G401.6 (cell line): ENCODE results near the gene XNDC1N.
"Not testable (repeated sequence)": the region's sequence is repeated elsewhere in the genome, so short reads cannot be mapped to it uniquely, and the experiment has no call there.

ENCODE experiments used
- FAIRE-seq: peaks from 2 replicates; lab custom pipeline; 2012; peaks lifted over from hg19 to GRCh38; lab: Jason Lieb, UNC

The XNDC1N gene

DNA sequence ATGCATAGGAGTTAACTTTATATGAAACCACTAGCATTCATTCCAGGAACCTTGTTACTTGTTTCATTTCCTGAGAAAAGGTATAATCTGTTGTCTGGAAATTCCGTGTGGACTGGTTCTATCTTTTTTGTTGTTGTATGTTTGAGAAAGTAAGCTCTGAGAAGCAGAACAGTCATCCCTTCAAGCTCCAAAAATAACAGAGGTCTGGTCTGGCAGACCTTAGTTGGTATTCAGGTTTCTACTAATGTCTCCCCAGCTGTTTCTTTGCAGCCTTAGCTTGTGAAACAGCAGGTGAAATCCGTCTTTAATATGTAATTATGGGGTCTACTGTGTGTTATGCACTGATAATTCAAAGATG, 2.8 kb upstream of the XNDC1N start:
- no peak for FAIRE-seq

DNA sequence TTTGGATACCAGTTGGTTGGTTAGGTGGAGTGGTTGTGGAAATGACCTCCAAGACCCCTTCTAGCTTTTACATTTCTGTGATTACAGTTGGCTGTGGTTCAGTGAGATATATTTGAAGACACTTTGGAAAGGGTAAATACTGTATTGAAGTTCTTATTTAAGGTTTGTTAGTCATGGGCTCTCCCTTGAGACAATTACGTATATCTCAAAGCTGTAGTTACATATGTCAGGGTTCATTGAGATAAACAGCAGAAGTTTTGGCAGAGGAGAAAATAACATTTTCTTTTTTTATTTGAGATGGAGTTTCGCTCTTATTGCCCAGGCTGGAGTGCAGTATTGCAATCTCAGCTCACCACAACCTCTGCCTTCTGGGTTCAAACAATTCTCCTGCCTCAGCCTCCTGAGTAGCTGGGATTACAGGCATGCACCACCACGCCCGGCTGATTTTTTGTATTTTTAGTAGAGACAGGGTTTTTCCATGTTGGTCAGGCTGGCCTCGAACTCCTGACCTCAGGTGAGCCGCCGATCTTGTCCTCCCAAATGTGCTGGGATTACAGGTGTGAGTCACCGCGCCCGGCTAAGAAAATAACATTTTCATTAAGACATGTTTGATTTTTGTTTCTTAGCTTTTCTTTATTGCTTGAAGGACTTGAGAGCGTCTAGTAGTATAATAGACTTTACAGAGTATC, 2.3 kb upstream of the XNDC1N start:
- no peak for FAIRE-seq

DNA sequence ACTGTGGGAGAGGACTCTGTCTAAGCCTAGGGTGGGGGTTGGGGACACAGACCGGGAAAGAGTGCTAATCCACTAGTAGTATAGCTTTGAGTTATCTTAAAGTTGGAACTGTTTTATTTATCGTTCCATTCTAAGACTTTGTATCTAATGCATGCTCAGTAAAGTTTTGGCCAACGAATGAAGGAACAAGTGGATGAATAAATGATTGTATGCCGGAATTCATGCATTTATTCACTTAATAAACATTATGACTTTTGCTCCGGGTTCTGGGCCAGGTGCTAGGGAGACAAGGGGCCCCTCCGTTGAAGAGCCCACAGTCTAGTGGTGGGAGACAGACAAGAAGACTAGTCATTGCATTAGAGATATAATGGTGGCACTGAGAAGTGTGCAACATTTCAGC, 1.1 kb upstream of the XNDC1N start:
- FAIRE-seq: no peak

DNA sequence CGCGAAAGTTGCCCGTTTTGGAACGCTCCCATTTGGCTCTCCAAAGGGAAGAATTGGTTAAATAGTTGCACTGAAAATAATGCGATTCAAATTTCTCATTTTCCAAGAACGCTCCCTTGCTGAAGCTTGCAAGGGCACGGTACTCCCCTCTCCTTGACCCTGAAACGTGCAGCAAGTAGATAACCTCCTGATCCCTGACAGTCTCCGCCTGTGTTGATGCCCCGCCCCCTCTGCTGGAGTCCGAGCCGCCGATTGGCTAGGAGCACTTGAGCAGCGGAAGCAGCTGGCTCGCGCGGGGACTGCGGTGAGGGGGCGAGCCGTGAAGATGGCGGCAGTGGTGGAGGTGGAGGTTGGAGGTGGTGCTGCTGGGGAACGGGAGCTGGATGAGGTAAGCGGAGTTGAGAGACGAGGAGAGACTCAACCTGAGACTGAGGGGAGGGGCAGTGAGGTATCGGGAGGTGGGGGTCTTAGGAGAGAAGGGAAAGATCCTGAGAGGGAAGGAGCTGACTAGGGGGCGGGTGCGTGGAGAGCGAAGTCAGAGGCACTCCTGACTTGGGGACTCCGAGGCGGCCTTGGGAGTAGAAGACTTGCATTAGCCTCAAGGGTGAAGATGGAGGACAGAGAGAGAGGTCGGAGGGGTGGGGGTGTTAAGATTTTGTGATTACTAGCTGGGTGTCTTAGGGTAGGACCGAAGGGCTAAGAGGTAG, 496 bp upstream of the XNDC1N start, which contains the start of gene RNF121:
Gene RNF121, plus strand, starts transcription at position 310 of the 707 bp plus-strand sequence. Its CDS starts 16 bp downstream, at position 326.
- FAIRE-seq: peak; percentile 54

DNA sequence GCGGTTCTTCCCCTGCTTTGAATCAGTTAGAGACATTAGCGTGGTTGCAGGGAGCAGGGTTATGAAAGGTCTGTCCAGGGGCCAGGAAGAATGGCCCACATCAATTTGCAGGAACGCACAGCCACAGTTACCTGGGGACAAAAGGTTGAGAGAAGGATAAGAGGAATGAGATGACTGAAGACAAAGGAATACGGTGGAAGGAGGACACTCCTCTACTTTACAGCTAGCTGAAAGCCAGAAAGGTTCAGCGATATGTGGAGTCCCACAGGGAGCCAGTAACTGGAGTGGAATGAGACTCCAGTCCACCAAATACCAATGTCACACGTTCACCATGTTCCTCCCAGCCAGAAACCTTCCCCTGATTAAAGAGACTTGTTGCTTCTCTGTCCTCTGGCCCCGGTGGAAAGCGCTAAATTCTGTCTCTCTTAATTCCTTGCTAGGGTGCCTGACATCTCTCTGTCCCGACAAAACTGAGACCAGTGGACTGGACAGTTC, 10.7 kb downstream of the XNDC1N start:
- FAIRE-seq: no peak

DNA sequence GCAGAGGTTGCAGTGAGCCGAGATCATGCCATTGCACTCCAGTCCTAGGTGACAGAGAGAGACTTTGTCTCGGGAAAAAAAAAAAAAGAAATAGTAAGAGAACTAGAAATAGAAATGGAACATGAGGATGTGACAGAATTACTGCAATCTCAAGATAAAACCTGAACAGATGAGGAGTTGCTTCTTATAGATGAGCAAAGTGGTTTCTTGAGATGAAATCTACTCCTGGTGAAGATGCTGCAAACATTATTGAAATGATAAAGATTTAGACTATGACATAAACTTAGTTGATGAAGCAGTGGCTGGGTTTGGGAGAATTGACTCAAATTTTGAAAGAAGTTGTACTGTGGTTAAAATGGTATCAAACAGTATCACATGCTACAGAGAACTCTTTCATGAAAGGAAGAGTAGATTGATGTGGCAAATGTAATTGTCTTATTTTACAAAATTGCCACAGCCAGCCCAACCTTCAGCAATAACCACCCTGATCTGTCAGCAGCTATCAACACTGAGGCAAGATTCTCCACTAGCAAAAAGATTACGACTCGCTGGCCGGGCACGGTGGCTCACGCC, 13.7 kb downstream of the XNDC1N start:
- FAIRE-seq: no peak

DNA sequence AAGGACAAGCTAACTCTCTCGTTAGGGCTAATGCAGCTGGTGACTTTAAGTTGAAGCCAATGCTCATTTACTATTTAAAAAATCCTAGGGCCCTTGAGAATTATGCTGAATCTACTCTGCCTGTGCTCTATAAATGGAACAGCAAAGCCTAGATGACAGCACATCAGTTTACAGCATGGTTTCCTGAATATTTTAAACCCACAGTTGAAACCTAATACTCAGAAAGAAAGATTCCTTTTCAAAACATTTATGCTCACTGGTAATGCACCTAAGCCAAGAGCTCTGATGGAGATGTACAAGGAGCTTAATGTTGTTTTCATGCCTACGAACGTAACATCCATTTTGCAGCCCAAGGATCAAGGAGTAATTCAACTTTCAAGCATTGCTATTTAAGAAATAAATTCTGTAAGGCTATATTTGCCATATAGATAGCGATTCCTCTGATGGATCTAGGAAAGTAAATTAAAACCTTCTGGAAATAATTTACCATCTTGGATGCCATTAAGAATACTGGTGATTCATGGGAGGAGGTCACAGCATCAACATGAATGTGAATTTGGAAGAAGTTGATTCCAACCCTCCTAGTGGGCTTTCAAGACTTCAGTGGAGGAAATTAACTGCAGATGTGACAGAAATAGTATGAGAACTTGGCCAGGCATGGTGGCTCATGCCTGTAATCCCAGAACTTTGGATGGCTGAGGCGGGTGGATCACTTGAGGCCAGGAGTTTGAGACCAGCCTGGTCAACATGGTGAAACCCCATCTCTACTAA, 14.5 kb downstream of the XNDC1N start:
- no peak for FAIRE-seq

DNA sequence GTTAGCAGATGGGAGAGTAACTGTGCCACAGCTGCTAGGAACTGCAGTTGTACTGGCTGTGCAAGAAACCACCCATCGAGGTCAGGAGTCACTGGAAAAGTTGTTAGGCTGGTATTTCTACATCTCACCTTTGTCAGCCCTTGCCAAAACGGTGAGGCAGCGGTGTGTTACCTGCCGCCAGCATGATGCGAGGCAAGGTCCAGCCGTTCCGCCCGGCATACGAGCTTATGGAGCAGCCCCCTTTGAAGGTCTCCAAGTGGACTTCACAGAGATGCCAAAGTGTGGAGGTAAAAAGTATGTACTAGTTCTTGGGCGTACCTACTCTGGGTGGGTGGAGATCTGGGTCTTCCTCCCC, 16.4 kb downstream of the XNDC1N start:
- not testable (repeated sequence) for FAIRE-seq

DNA sequence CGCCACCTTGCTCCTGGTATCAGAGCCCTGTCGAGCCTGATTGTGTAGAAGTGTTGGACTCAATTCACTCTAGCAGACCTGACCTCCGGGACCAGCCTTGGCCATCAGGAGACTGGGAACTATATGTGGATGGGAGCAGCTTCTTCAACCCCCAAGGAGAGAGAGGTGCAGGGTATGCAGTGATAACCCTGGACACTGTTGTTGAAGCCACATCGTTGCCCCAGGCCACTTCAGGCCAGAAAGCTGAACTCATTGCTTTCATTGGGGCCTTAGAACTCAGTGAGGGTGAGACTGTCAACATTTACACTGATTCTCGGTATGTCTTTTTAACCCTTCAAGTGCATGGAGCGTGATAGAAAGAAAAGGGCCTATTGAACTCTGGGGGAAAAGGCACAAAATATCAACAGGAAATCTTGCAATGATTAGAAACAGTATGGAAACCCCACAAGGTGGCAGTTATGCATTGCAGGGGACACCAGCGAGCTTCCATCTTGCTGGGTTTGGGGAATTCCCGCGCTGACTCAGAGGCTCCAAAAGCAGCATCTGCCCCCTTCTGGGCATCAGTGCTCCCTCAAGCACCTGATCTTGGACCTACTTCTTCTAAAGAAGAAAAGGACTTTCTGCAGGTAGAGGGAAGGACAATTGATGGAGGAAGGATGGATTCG, 16.9 kb downstream of the XNDC1N start:
- FAIRE-seq: not testable (repeated sequence)

DNA sequence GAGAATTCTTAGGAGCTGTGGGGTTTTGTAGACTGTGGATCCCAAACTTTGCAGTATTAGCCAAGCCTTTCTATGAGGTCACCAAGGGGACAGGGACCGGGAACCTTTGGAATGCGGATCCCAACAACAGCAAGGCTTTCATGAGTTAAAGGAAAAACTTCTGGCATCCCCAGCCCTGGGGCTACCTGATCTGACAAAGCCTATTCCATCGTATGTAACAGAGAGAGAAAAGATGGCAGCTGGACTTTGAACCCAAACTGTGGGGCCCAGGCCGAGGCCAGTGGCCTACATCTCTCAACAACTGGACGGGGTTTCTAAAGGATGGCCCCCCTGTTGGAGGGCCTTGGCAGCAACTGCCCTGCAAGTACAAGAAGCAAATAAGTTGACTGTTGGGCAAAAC, 17.6 kb downstream of the XNDC1N start:
- FAIRE-seq: not testable (repeated sequence)

DNA sequence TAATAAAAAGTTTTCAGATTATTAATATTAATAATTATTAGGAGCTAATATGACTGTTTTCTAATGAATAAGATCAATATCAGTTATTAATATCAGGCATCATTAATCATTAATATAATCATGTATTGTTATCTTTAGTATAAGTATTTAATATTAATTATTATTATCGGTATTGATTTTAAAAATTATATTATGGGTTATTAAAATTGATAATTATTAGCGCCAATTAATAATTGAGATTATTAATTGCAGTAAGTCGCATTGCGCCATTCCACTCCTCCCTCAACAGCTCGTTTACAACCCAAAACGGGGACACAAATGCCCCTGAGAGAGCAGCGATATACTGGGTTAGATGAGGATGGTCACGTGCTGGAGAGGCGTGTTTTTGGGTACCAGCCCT, 20.2 kb downstream of the XNDC1N start:
- no peak for FAIRE-seq

DNA sequence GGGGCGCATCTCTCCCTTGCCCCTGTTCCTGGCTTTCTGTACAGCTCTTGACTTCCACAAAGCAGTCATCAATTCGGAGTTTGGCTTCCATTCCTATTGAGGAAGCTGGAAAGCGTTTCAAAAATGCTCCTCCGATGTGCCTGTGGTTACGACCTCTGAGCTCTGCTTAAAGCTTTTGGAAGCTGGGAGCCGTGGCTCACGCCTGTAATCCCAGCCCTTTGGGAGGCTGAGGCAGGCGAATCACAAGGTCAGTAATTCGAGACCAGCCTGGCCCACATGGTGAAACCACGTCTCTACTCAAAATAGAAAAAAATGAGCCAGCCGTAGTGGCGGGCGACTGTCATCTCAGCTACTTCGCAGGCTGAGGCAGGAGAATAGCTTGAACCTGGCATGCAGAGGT, 27.3 kb downstream of the XNDC1N start:
- FAIRE-seq: not testable (repeated sequence)

DNA sequence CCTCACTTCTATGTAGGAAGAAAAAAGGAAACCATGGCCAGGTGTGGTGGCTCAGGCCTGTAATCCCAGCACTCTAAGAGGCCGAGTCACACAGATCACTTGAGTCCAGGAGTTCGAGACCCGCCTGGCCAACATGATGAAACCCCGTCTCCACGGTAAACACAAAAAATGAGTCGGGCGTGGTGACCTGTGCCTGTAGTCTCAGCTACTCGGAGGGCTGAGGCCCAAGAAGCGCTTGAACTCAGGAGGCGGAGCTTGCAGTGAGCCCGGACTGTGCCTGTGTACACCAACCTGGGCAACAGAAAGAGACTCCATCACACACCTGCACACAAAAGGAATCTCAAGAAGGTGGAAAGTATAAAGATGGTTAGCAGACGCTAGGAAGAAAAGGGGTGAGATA, 32.4 kb downstream of the XNDC1N start:
- no peak for FAIRE-seq

DNA sequence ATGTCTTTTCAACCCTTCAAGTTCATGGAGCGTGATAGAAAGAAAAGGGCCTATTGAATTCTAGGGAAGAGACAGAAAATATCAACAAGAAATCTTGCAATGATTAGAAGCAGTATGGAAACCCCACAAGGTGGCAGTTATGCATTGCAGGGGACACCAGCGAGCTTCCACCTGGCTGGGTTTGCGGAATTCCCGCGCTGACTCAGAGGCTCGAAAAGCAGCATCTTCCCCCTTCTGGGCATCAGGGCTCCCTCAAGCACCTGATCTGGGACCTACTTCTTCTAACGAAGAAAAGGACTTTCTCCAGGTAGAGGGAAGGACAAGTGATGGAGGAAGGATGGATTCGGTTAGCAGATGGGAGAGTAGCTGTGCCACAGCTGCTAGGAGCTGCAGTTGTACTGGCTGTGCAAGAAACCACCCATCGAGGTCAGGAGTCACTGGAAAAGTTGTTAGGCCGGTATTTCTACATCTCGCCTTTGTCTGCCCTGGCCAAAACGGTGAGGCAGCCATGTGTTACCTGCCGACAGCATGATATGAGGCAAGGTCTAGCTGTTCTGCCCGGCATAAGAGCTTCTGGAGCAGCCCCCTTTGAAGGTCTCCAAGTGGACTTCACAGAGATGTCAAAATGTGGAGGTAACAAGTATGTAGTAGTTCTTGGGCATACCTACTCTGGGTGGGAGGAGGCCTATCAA, 39.1 kb downstream of the XNDC1N start:
- not testable (repeated sequence) for FAIRE-seq

DNA sequence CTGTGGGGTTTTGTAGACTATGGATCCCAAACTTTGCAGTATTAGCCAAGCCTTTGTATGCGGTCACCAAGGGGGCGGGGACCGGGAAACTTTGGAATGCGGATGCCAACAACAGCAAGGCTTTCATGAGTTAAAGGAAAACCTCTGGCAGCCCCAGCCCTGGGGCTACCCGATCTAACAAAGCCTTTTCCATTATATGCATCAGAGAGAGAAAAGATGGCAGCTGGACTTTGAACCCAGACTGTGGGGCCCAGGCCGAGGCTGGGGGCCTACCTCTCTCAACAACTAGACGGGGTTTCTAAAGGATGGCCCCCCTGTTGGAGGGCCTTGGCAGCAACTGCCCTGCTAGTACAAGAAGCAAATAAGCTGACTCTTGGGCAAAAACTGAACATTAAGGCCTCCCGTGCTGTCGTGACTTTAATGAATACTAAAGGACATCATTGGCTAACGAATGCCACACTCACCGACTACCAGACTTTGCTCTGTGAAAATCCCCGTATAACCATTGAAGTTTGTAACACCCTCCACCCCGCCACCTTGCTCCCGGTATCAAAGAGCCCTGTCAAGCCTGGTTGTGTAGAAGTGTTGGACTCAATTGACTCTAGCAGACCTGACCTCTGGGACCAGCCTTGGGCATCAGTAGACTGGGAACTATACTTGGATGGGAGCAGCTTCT, 39.9 kb downstream of the XNDC1N start:
- not testable (repeated sequence) for FAIRE-seq

DNA sequence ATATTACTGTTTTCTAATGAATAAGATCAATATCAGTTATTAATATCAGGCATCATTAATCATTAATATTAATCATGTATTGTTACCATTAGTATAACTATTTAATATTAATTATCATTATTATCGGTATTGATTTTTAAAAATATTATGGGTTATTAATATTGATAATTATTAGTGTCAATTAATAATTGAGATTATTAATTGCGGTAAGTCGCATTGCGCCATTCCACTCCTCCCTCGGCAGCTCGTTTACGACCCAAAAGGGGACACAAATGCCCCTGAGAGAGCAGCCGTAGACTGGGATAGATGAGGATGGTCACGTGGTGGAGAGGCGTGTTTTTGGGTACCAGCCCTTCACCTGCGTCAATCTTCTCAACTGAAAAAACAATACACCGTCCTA, 42.6 kb downstream of the XNDC1N start:
- FAIRE-seq: not testable (repeated sequence)
